ENCODE data around the gene FAM117B.
A peak's percentile ranks its signal among the peaks of the same experiment; 100 is the strongest.
"Not testable (repeated sequence)": the region's sequence is repeated elsewhere in the genome, so short reads cannot be mapped to it uniquely, and the experiment has no call there.

Gene FAM117B

GRCh38 chr2:202771741-202772460 is 137.1 kb downstream of the FAM117B start:
- no peak overlapping the region for H3K27ac ChIP-seq (ENCODE audit: low read depth, low read length)
- no peaks in the 10 kb centered on the region for H3K36me3 ChIP-seq (ENCODE audit: control insufficient read depth, insufficient read depth, low read length)
- H3K4me1 ChIP-seq (ENCODE audit: control insufficient read depth, insufficient read depth, low read length) = no peaks in the 10 kb centered on the region
- no peak overlapping the region for H3K9ac ChIP-seq (ENCODE audit: low read length)
- H3K27me3 ChIP-seq (ENCODE audit: control insufficient read depth, insufficient read depth, low read length) = no peaks in the 10 kb centered on the region
- no peak overlapping the region for H3K4me3 ChIP-seq (ENCODE audit: low read length)

- H3K4me3 ChIP-seq (ENCODE audit: low read length) = no peak overlapping the region
- H3K36me3 ChIP-seq (ENCODE audit: control insufficient read depth, insufficient read depth, low read length) = no peaks in the 10 kb centered on the region
- no peaks in the 10 kb centered on the region for H3K4me1 ChIP-seq (ENCODE audit: control insufficient read depth, insufficient read depth, low read length)
- no peaks in the 10 kb centered on the region for H3K27me3 ChIP-seq (ENCODE audit: control insufficient read depth, insufficient read depth, low read length)
- H3K27ac ChIP-seq (ENCODE audit: low read depth, low read length) = no peak overlapping the region
- H3K9ac ChIP-seq (ENCODE audit: low read length) = no peak overlapping the region
Measured at GRCh38 chr2:202773301-202773973, 138.7 kb downstream of the FAM117B start.

- Histone ChIP-seq H3K9ac (ENCODE audit: low read length) (no peak overlapping the region), H3K4me1 (ENCODE audit: control insufficient read depth, insufficient read depth, low read length) (no peaks in the 10 kb centered on the region), H3K36me3 (ENCODE audit: control insufficient read depth, insufficient read depth, low read length) (no peaks in the 10 kb centered on the region), H3K4me3 (ENCODE audit: low read length) (no peak overlapping the region), H3K27ac (ENCODE audit: low read depth, low read length) (no peak overlapping the region), H3K27me3 (ENCODE audit: control insufficient read depth, insufficient read depth, low read length) (no peaks in the 10 kb centered on the region)
Measured at GRCh38 chr2:202774104-202774503, 139.3 kb downstream of the FAM117B start.

- Histone ChIP-seq H3K4me1 (ENCODE audit: control insufficient read depth, insufficient read depth, low read length) (no peaks in the 10 kb centered on the region), H3K36me3 (ENCODE audit: control insufficient read depth, insufficient read depth, low read length) (no peaks in the 10 kb centered on the region), H3K4me3 (ENCODE audit: low read length) (no peak overlapping the region), H3K9ac (ENCODE audit: low read length) (no peak overlapping the region), H3K27ac (ENCODE audit: low read depth, low read length) (no peak overlapping the region), H3K27me3 (ENCODE audit: control insufficient read depth, insufficient read depth, low read length) (no peaks in the 10 kb centered on the region)
Measured at GRCh38 chr2:202778217-202778616, 143.4 kb downstream of the FAM117B start.

GRCh38 chr2:202780514-202781021 is 145.8 kb downstream of the FAM117B start:
- Histone ChIP-seq H3K36me3 (ENCODE audit: control insufficient read depth, insufficient read depth, low read length) (no peaks in the 10 kb centered on the region), H3K4me1 (ENCODE audit: control insufficient read depth, insufficient read depth, low read length) (no peaks in the 10 kb centered on the region), H3K27ac (ENCODE audit: low read depth, low read length) (no peak overlapping the region), H3K27me3 (ENCODE audit: control insufficient read depth, insufficient read depth, low read length) (no peaks in the 10 kb centered on the region), H3K4me3 (ENCODE audit: low read length) (no peak overlapping the region), H3K9ac (ENCODE audit: low read length) (no peak overlapping the region)

GRCh38 chr2:202782940-202783558 is 148.3 kb downstream of the FAM117B start:
- H3K27me3 ChIP-seq (ENCODE audit: control insufficient read depth, insufficient read depth, low read length) = no peaks in the 10 kb centered on the region
- H3K4me3 ChIP-seq (ENCODE audit: low read length) = no peak overlapping the region
- no peaks in the 10 kb centered on the region for H3K36me3 ChIP-seq (ENCODE audit: control insufficient read depth, insufficient read depth, low read length)
- H3K27ac ChIP-seq (ENCODE audit: low read depth, low read length) = no peak overlapping the region
- H3K9ac ChIP-seq (ENCODE audit: low read length) = no peak overlapping the region
- no peaks in the 10 kb centered on the region for H3K4me1 ChIP-seq (ENCODE audit: control insufficient read depth, insufficient read depth, low read length)

- Histone ChIP-seq H3K27me3 (ENCODE audit: control insufficient read depth, insufficient read depth, low read length) (no peaks in the 10 kb centered on the region), H3K4me1 (ENCODE audit: control insufficient read depth, insufficient read depth, low read length) (no peaks in the 10 kb centered on the region), H3K4me3 (ENCODE audit: low read length) (no peak overlapping the region), H3K36me3 (ENCODE audit: control insufficient read depth, insufficient read depth, low read length) (no peaks in the 10 kb centered on the region), H3K9ac (ENCODE audit: low read length) (no peak overlapping the region), H3K27ac (ENCODE audit: low read depth, low read length) (no peak overlapping the region)
Measured at GRCh38 chr2:202786842-202787241, 152.1 kb downstream of the FAM117B start.

GRCh38 chr2:202790676-202791075 is 155.9 kb downstream of the FAM117B start:
- H3K4me1 ChIP-seq (ENCODE audit: control insufficient read depth, insufficient read depth, low read length) = no peaks in the 10 kb centered on the region
- no peak overlapping the region for H3K9ac ChIP-seq (ENCODE audit: low read length)
- H3K36me3 ChIP-seq (ENCODE audit: control insufficient read depth, insufficient read depth, low read length) = no peaks in the 10 kb centered on the region
- H3K4me3 ChIP-seq (ENCODE audit: low read length) = no peak overlapping the region
- H3K27ac ChIP-seq (ENCODE audit: low read depth, low read length) = no peak overlapping the region
- H3K27me3 ChIP-seq (ENCODE audit: control insufficient read depth, insufficient read depth, low read length) = no peaks in the 10 kb centered on the region

GRCh38 chr2:202797944-202798343 is 163.2 kb downstream of the FAM117B start:
- Histone ChIP-seq H3K27me3 (ENCODE audit: control insufficient read depth, insufficient read depth, low read length) (no peaks in the 10 kb centered on the region), H3K4me1 (ENCODE audit: control insufficient read depth, insufficient read depth, low read length) (no peaks in the 10 kb centered on the region), H3K9ac (ENCODE audit: low read length) (no peak overlapping the region), H3K36me3 (ENCODE audit: control insufficient read depth, insufficient read depth, low read length) (no peaks in the 10 kb centered on the region), H3K4me3 (ENCODE audit: low read length) (no peak overlapping the region), H3K27ac (ENCODE audit: low read depth, low read length) (no peak overlapping the region)

- not testable (repeated sequence) for H3K27ac ChIP-seq (ENCODE audit: low read depth, low read length); H3K4me1 ChIP-seq (ENCODE audit: control insufficient read depth, insufficient read depth, low read length); H3K36me3 ChIP-seq (ENCODE audit: control insufficient read depth, insufficient read depth, low read length); H3K9ac ChIP-seq (ENCODE audit: low read length); H3K27me3 ChIP-seq (ENCODE audit: control insufficient read depth, insufficient read depth, low read length); H3K4me3 ChIP-seq (ENCODE audit: low read length)
Measured at GRCh38 chr2:202805911-202806310, 171.1 kb downstream of the FAM117B start.

GRCh38 chr2:202807431-202808138 is 172.8 kb downstream of the FAM117B start:
- H3K4me1 ChIP-seq (ENCODE audit: control insufficient read depth, insufficient read depth, low read length); H3K27me3 ChIP-seq (ENCODE audit: control insufficient read depth, insufficient read depth, low read length); H3K4me3 ChIP-seq (ENCODE audit: low read length); H3K36me3 ChIP-seq (ENCODE audit: control insufficient read depth, insufficient read depth, low read length); H3K9ac ChIP-seq (ENCODE audit: low read length): not testable (repeated sequence)
- peak overlapping the region; percentile 64 for H3K27ac ChIP-seq (ENCODE audit: low read depth, low read length)

- Histone ChIP-seq H3K4me1 (ENCODE audit: control insufficient read depth, insufficient read depth, low read length) (peaks cover 3% of the 10 kb centered on the region), H3K27me3 (ENCODE audit: control insufficient read depth, insufficient read depth, low read length) (no peaks in the 10 kb centered on the region)
Measured at GRCh38 chr2:202808754-202809153, 174.0 kb downstream of the FAM117B start.

More at GRCh38 chr2:202808754-202809153, 174.0 kb downstream of the FAM117B start:
- Histone ChIP-seq H3K36me3 (ENCODE audit: control insufficient read depth, insufficient read depth, low read length) (no peaks in the 10 kb centered on the region), H3K27ac (ENCODE audit: low read depth, low read length) (no peak overlapping the region), H3K9ac (ENCODE audit: low read length) (no peak overlapping the region), H3K4me3 (ENCODE audit: low read length) (no peak overlapping the region)

Data from rectal smooth muscle tissue (tissue), 1 donor.